Peyer's patch (tissue), 4 donors: ENCODE data around the gene ADAMTS2. TPM values are rescaled to one million over a fixed set of nuclear protein-coding genes. Genes with fewer than 3 reads are reported as not detected.
A peak's percentile ranks its signal among the peaks of the same experiment; 100 is the strongest.

ENCODE experiments used
- DNase-seq, 3 donors: peaks; one replicate each; pipeline ENCODE4 v3.0.0-alpha.2; 2017 to 2019
- H3K27ac ChIP-seq, 4 donors: fragments of 200-600 bp; sonication (generic); one replicate each; pipeline ENCODE4 v1.5.1; 2016 to 2019
- H3K27me3 ChIP-seq, 2 donors: fragments of 200-600 bp; sonication (generic); one replicate each; pipeline ENCODE4 v1.5.1; 2019
- H3K36me3 ChIP-seq, 3 donors: fragments of 200-600 bp; sonication (generic); one replicate each; pipeline ENCODE4 v1.5.1; 2016 to 2019
- H3K4me1 ChIP-seq, 4 donors: fragments of 200-600 bp; sonication (generic); one replicate each; pipeline ENCODE4 v1.5.1; 2016 to 2019
- H3K4me3 ChIP-seq, 4 donors: fragments of 200-600 bp; sonication (generic); 1 replicate in 3 of 4; 2 replicates in 1 of 4; pipeline ENCODE4 v1.5.1; 2016 to 2019; ENCODE audit warnings: mild to moderate bottlenecking in 1 of 4
- H3K9me3 ChIP-seq, 4 donors: fragments of 200-600 bp; sonication (generic); one replicate each; pipeline ENCODE4 v1.5.1; 2016 to 2019; ENCODE audit warnings: mild to moderate bottlenecking in 1 of 4
- CTCF ChIP-seq, 6 experiments: fragments of 450-650 bp in 4 of 6; fragments of 200-600 bp in 2 of 6; sonication (generic) in 1 of 6; IDR thresholded peaks; one replicate each; pipeline ENCODE4 v1.5.1; 2017 to 2019; ENCODE audit warnings: antibody characterized with exemption in 6 of 6, mild to moderate bottlenecking in 3 of 6, moderate library complexity in 1 of 6
- POLR2A ChIP-seq, 2 donors: fragments of 450-650 bp; IDR thresholded peaks; one replicate each; pipeline ENCODE4 v1.5.1; 2017; ENCODE audit warnings: antibody characterized with exemption in 2 of 2, mild to moderate bottlenecking in 2 of 2, moderate library complexity in 2 of 2
- total RNA-seq, 4 donors: library from RNA; depleted of rRNA; stranded (reverse); fragments of >200 nt; gene quantifications; one replicate each; pipeline ENCODE4 v1.1.0, GENCODE V29; 2016

Gene ADAMTS2
- total RNA-seq, 4 donors from 2014 or later, result 5.3 to 90.0 (median 9.5) TPM

GRCh38 chr5:179188636-179189035, 156.6 kb downstream of the ADAMTS2 start:
- Histone ChIP-seq H3K27ac (no peak overlapping the region), H3K4me3 (no peak overlapping the region), H3K9me3 (no peaks in the 10 kb centered on the region), H3K4me1 (no peaks in the 10 kb centered on the region), H3K27me3 (no peaks in the 10 kb centered on the region), H3K36me3 (no peaks in the 10 kb centered on the region)
- DNase-seq, result peak in 1 of 3 donors; percentile 12
- TF ChIP-seq POLR2A (IDR thresholded peaks at IDR 0.05) (no peak), CTCF (IDR thresholded peaks at IDR 0.05) (no peak)

- Histone ChIP-seq H3K27ac (no peak overlapping the region), H3K36me3 (no peaks in the 10 kb centered on the region), H3K9me3 (no peaks in the 10 kb centered on the region), H3K27me3 (no peaks in the 10 kb centered on the region), H3K4me1 (no peaks in the 10 kb centered on the region), H3K4me3 (no peak overlapping the region)
- TF ChIP-seq CTCF (IDR thresholded peaks at IDR 0.05) (no peak), POLR2A (IDR thresholded peaks at IDR 0.05) (no peak)
- DNase-seq, result no peak
Observed at GRCh38 chr5:179187681-179188575, 157.3 kb downstream of the ADAMTS2 start.

GRCh38 chr5:179187229-179187678, 158.0 kb downstream of the ADAMTS2 start:
- Histone ChIP-seq H3K27ac (no peak overlapping the region), H3K9me3 (no peaks in the 10 kb centered on the region), H3K4me1 (no peaks in the 10 kb centered on the region), H3K4me3 (no peak overlapping the region), H3K27me3 (no peaks in the 10 kb centered on the region), H3K36me3 (no peaks in the 10 kb centered on the region)
- DNase-seq, result no peak
- TF ChIP-seq CTCF (IDR thresholded peaks at IDR 0.05) (no peak), POLR2A (IDR thresholded peaks at IDR 0.05) (no peak)

- Histone ChIP-seq H3K36me3 (no peaks in the 10 kb centered on the region), H3K4me3 (no peak overlapping the region), H3K9me3 (no peaks in the 10 kb centered on the region), H3K4me1 (no peaks in the 10 kb centered on the region), H3K27ac (no peak overlapping the region), H3K27me3 (no peaks in the 10 kb centered on the region)
- TF ChIP-seq POLR2A (IDR thresholded peaks at IDR 0.05) (no peak), CTCF (IDR thresholded peaks at IDR 0.05) (no peak)
- DNase-seq, result no peak
Observed at GRCh38 chr5:179186801-179187200, 158.5 kb downstream of the ADAMTS2 start.

- no peak for TF ChIP-seq POLR2A (IDR thresholded peaks at IDR 0.05)
- no peak for TF ChIP-seq CTCF (IDR thresholded peaks at IDR 0.05)
- Histone ChIP-seq H3K4me1 (no peaks in the 10 kb centered on the region), H3K27me3 (no peaks in the 10 kb centered on the region), H3K36me3 (no peaks in the 10 kb centered on the region), H3K27ac (no peak overlapping the region), H3K9me3 (no peaks in the 10 kb centered on the region), H3K4me3 (no peak overlapping the region)
- no peak for DNase-seq
Observed at GRCh38 chr5:179185941-179186411, 159.3 kb downstream of the ADAMTS2 start.
